ENCODE results near the gene FCHO2.

Gene FCHO2

DNA sequence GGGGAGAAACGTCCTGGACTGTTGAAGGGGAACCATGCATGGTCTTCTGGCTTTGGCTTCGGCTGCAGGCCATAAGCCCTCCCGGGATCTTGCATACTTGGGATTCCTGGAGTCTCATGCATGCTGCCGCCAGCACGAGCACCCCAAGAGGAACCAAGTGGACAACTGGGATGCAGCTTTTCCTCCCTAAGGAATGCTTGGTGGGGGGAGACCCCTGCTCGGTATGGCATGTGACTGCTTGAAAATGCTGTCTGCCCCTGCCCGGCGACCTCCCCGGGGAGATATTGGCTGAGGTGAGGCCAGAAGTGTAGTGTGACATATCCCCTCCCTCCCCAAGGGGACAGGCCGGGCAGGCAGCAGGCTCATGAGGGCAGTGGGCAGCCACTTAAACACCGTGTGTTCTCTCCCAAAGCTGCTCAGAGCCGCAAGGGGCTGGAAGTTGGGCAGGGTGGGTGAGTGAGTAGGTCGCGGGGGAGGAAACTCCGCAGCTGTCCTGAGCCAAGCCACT lies 180.3 kb downstream of the FCHO2 start:
- DNase-seq (ENCODE audit: low spot score): no peak

DNA sequence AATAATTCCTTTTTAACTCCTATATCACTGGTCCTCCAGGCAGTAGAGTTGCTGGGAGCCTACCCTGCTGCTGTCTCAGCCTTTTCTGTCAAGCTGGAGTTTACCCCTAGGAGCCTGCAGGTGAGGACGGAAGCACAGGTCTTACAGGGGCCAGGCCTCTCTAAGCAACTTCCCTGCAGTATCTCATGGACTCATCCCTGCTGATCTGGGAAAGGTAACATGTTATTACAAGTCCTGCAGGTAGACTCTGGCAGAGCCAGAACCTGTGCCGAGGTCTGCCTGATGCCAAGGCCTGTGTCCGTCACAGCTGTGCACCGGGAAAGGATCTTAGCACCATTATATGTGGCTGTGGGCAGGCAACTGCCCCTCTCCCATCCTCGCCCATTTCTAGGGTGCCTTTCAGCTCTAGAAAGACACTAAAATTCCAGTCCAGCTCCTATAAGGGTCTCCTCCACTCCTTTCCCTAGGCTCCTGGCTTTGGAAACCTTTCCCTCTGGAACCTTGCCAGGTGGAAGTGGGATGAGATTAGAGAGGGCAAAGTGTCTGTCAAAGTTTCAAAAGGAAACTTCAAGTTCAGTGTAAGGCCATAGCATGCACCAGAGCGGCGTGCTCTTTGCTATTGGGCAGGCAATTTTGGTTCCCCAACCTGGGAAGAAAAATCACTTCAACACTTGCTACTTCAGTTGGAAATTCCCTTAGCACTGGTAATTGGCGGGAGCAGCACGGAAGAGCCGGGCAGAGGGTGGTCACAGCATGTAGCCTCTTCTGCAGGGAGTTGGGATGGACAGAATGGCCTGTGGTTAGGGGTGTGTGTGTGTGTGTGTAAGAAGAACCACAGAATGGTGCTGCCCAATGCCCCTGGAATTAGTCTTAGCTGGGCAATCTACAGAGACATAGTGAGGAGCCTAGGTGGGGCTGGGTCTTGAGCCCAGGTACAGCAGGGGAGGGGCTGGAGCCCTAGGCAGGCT lies 182.0 kb downstream of the FCHO2 start:
- no peak for DNase-seq (ENCODE audit: low spot score)

GRCh38 chr5:73139485-73139884 lies 183.6 kb downstream of the FCHO2 start:
- DNase-seq (ENCODE audit: low spot score): no peak
